ENCODE results near the gene DYRK3. TPM values are rescaled to one million over a fixed set of nuclear protein-coding genes. Genes with fewer than 3 reads are reported as not detected.

The DYRK3 gene
- 28.3 and 28.4 TPM in 2 replicates for total RNA-seq (2014; rRNA removed; shearing (Covaris generic))

- DNase-seq, result peak; percentile 97
- no peaks in the 10 kb centered on the region; the same call in 1 of the 2 replicates for H3K27me3 ChIP-seq (ENCODE audit: control insufficient read depth, insufficient read depth, low read length)
- H3K4me3 ChIP-seq (ENCODE audit: insufficient read depth, low read depth, low read length), result peak within 1 kb of the TSS; percentile 91
- H3K36me3 ChIP-seq (replicated peaks; ENCODE audit: control insufficient read depth, insufficient read depth, low read length), result no peaks in the 10 kb centered on the region
These were observed at the start of gene DYRK3 for GRCh38 chr1:206635080-206635977. DYRK3 (plus strand) TSS chr1:206635536; CDS start chr1:206635704, 168 bp downstream.

- Histone ChIP-seq H3K27me3 (ENCODE audit: control insufficient read depth, insufficient read depth, low read length) (no peaks in the 10 kb centered on the region; the same call in 1 of the 2 replicates), H3K4me3 (ENCODE audit: insufficient read depth, low read depth, low read length) (no peak overlapping the region), H3K36me3 (replicated peaks; ENCODE audit: control insufficient read depth, insufficient read depth, low read length) (peaks cover 2% of the 10 kb centered on the region)
- DNase-seq, result no peak
These were observed 48.6 kb upstream of the DYRK3 start for GRCh38 chr1:206586501-206587445.

GRCh38 chr1:206587904-206588303 lies 47.4 kb upstream of the DYRK3 start:
- peaks cover 3% of the 10 kb centered on the region for H3K36me3 ChIP-seq (replicated peaks; ENCODE audit: control insufficient read depth, insufficient read depth, low read length)
- H3K27me3 ChIP-seq (ENCODE audit: control insufficient read depth, insufficient read depth, low read length), result no peaks in the 10 kb centered on the region
- no peak for DNase-seq
- no peak overlapping the region for H3K4me3 ChIP-seq (ENCODE audit: insufficient read depth, low read depth, low read length)

- peaks cover 3% of the 10 kb centered on the region for H3K36me3 ChIP-seq (replicated peaks; ENCODE audit: control insufficient read depth, insufficient read depth, low read length)
- no peak overlapping the region for H3K4me3 ChIP-seq (ENCODE audit: insufficient read depth, low read depth, low read length)
- no peak for DNase-seq
- no peaks in the 10 kb centered on the region for H3K27me3 ChIP-seq (ENCODE audit: control insufficient read depth, insufficient read depth, low read length)
These were observed 46.8 kb upstream of the DYRK3 start for GRCh38 chr1:206588492-206588891.

GRCh38 chr1:206589206-206589605 lies 46.1 kb upstream of the DYRK3 start:
- Histone ChIP-seq H3K36me3 (replicated peaks; ENCODE audit: control insufficient read depth, insufficient read depth, low read length) (peaks cover 3% of the 10 kb centered on the region), H3K4me3 (ENCODE audit: insufficient read depth, low read depth, low read length) (no peak overlapping the region), H3K27me3 (ENCODE audit: control insufficient read depth, insufficient read depth, low read length) (no peaks in the 10 kb centered on the region)
- DNase-seq, result no peak

GRCh38 chr1:206590025-206590758 lies 45.1 kb upstream of the DYRK3 start:
- Histone ChIP-seq H3K36me3 (replicated peaks; ENCODE audit: control insufficient read depth, insufficient read depth, low read length) (peaks cover 3% of the 10 kb centered on the region), H3K27me3 (ENCODE audit: control insufficient read depth, insufficient read depth, low read length) (no peaks in the 10 kb centered on the region), H3K4me3 (ENCODE audit: insufficient read depth, low read depth, low read length) (no peak overlapping the region)
- peak; percentile 70 for DNase-seq

GRCh38 chr1:206591226-206591625 lies 44.1 kb upstream of the DYRK3 start:
- peaks cover 4% of the 10 kb centered on the region for H3K36me3 ChIP-seq (replicated peaks; ENCODE audit: control insufficient read depth, insufficient read depth, low read length)
- no peak for DNase-seq
- H3K4me3 ChIP-seq (ENCODE audit: insufficient read depth, low read depth, low read length), result no peak overlapping the region
- no peaks in the 10 kb centered on the region for H3K27me3 ChIP-seq (ENCODE audit: control insufficient read depth, insufficient read depth, low read length)

- Histone ChIP-seq H3K27me3 (ENCODE audit: control insufficient read depth, insufficient read depth, low read length) (no peaks in the 10 kb centered on the region), H3K4me3 (ENCODE audit: insufficient read depth, low read depth, low read length) (no peak overlapping the region), H3K36me3 (replicated peaks; ENCODE audit: control insufficient read depth, insufficient read depth, low read length) (peaks cover 6% of the 10 kb centered on the region)
- DNase-seq, result no peak
These were observed 43.6 kb upstream of the DYRK3 start for GRCh38 chr1:206591696-206592095.

GRCh38 chr1:206593351-206593925 lies 41.9 kb upstream of the DYRK3 start:
- Histone ChIP-seq H3K36me3 (replicated peaks; ENCODE audit: control insufficient read depth, insufficient read depth, low read length) (peaks cover 7% of the 10 kb centered on the region), H3K27me3 (ENCODE audit: control insufficient read depth, insufficient read depth, low read length) (no peaks in the 10 kb centered on the region), H3K4me3 (ENCODE audit: insufficient read depth, low read depth, low read length) (no peak overlapping the region)
- no peak for DNase-seq

GRCh38 chr1:206595581-206596318 lies 39.6 kb upstream of the DYRK3 start:
- Histone ChIP-seq H3K27me3 (ENCODE audit: control insufficient read depth, insufficient read depth, low read length) (no peaks in the 10 kb centered on the region), H3K36me3 (replicated peaks; ENCODE audit: control insufficient read depth, insufficient read depth, low read length) (peaks cover 13% of the 10 kb centered on the region), H3K4me3 (ENCODE audit: insufficient read depth, low read depth, low read length) (no peak overlapping the region)
- DNase-seq, result no peak

- H3K27me3 ChIP-seq (ENCODE audit: control insufficient read depth, insufficient read depth, low read length), result no peaks in the 10 kb centered on the region
- H3K36me3 ChIP-seq (replicated peaks; ENCODE audit: control insufficient read depth, insufficient read depth, low read length), result peaks cover 13% of the 10 kb centered on the region
- no peak for DNase-seq
- H3K4me3 ChIP-seq (ENCODE audit: insufficient read depth, low read depth, low read length), result no peak overlapping the region
These were observed 39.0 kb upstream of the DYRK3 start for GRCh38 chr1:206596319-206596666.

GRCh38 chr1:206600527-206600926 lies 34.8 kb upstream of the DYRK3 start:
- Histone ChIP-seq H3K4me3 (ENCODE audit: insufficient read depth, low read depth, low read length) (no peak overlapping the region), H3K36me3 (replicated peaks; ENCODE audit: control insufficient read depth, insufficient read depth, low read length) (peaks cover 18% of the 10 kb centered on the region), H3K27me3 (ENCODE audit: control insufficient read depth, insufficient read depth, low read length) (no peaks in the 10 kb centered on the region)
- DNase-seq, result no peak

GRCh38 chr1:206604861-206605260 lies 30.5 kb upstream of the DYRK3 start:
- H3K4me3 ChIP-seq (ENCODE audit: insufficient read depth, low read depth, low read length), result no peak overlapping the region
- H3K36me3 ChIP-seq (replicated peaks; ENCODE audit: control insufficient read depth, insufficient read depth, low read length), result peaks cover 11% of the 10 kb centered on the region
- no peaks in the 10 kb centered on the region for H3K27me3 ChIP-seq (ENCODE audit: control insufficient read depth, insufficient read depth, low read length)
- DNase-seq, result no peak

All from H7 (cell line).